ENCODE data around the gene EXO5. TPM values are rescaled to one million over a fixed set of nuclear protein-coding genes. Genes with fewer than 3 reads are reported as not detected.
A peak's percentile ranks its signal among the peaks of the same experiment; 100 is the strongest.

EXO5 gene
- total and polyA plus RNA-seq, 4 donors: 3.5 to 9.2 (median 5.4) TPM

DNA sequence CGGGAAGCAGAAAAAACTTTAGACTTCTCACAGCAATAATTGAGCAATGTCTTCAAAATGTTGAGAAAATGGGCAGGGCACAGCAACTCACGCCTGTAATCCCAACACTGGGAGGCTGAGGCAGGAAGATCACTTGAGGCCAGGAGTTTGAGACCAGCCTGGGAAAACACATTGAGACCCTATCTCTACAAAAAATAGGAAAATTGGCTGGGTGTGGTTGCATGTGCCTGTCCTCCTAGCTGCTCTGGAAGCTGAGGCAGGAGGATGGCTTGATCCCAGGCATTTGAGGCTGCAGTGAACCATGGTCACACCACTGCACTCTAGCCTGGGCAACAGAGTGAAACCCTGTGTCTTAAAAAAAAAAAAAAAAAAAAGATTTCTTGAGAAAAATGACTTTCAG, 39.2 kb upstream of the EXO5 start:
- TF ChIP-seq REST (IDR thresholded peaks at IDR 0.05): no peak
- no peak for TF ChIP-seq NR2F2 (IDR thresholded peaks at IDR 0.05)
- no peak for TF ChIP-seq TAF1 (conservative IDR thresholded peaks at IDR 0.05)
- TF ChIP-seq SP1 (IDR thresholded peaks at IDR 0.05): no peak
- no peak for TF ChIP-seq GABPA (IDR thresholded peaks at IDR 0.05 in 1 of 2, conservative IDR thresholded peaks at IDR 0.05 in 1 of 2)
- no peak for TF ChIP-seq HNF4G (IDR thresholded peaks at IDR 0.05)
- no peak for TF ChIP-seq FOXA1 (IDR thresholded peaks at IDR 0.05)
- no peak for TF ChIP-seq YY1 (IDR thresholded peaks at IDR 0.05)
- no peak for TF ChIP-seq FOXA2 (IDR thresholded peaks at IDR 0.05)
- no peak for TF ChIP-seq RAD21 (IDR thresholded peaks at IDR 0.05)
- TF ChIP-seq ZBTB33 (IDR thresholded peaks at IDR 0.05): no peak
- TF ChIP-seq JUND (IDR thresholded peaks at IDR 0.05): no peak
- no peak for TF ChIP-seq EGR1 (IDR thresholded peaks at IDR 0.05; ENCODE audit: low read depth in 2 of 2)
- no peak for TF ChIP-seq RXRA (IDR thresholded peaks at IDR 0.05)
- TF ChIP-seq, protein P1, sequence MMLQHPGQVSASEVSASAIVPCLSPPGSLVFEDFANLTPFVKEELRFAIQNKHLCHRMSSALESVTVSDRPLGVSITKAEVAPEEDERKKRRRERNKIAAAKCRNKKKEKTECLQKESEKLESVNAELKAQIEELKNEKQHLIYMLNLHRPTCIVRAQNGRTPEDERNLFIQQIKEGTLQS (IDR thresholded peaks at IDR 0.05): no peak
- TF ChIP-seq HNF4A (conservative IDR thresholded peaks at IDR 0.05): no peak
- TF ChIP-seq, protein P2, sequence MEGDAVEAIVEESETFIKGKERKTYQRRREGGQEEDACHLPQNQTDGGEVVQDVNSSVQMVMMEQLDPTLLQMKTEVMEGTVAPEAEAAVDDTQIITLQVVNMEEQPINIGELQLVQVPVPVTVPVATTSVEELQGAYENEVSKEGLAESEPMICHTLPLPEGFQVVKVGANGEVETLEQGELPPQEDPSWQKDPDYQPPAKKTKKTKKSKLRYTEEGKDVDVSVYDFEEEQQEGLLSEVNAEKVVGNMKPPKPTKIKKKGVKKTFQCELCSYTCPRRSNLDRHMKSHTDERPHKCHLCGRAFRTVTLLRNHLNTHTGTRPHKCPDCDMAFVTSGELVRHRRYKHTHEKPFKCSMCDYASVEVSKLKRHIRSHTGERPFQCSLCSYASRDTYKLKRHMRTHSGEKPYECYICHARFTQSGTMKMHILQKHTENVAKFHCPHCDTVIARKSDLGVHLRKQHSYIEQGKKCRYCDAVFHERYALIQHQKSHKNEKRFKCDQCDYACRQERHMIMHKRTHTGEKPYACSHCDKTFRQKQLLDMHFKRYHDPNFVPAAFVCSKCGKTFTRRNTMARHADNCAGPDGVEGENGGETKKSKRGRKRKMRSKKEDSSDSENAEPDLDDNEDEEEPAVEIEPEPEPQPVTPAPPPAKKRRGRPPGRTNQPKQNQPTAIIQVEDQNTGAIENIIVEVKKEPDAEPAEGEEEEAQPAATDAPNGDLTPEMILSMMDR (IDR thresholded peaks at IDR 0.05; ENCODE audit: low read depth, low read length, missing input control): no peak
- TF ChIP-seq MAX (IDR thresholded peaks at IDR 0.05): no peak
- 94% methylated on average over 2 of the region's 2 CpGs for WGBS
- Histone ChIP-seq H3K9me3 (ENCODE audit: control insufficient read depth in 4 of 4, low read length in 3 of 4) (peaks cover 23 to 59% (median 32%) of the 10 kb centered on the region in 4 donors), H3K4me3 (ENCODE audit: low read depth in 1 of 3, low read length in 3 of 3) (peak overlapping the region in 1 of 3 donors; percentile 5), H3K27ac (ENCODE audit: low read depth in 1 of 2, low read length in 2 of 2) (no peak overlapping the region), H3K36me3 (ENCODE audit: control insufficient read depth in 4 of 4, insufficient read depth in 3 of 4, low read depth in 1 of 4, low read length in 3 of 4) (peaks cover 0 to 10% (median 0%) of the 10 kb centered on the region in 4 donors), H3K27me3 (ENCODE audit: control insufficient read depth in 4 of 4, insufficient read depth in 4 of 4, low read length in 3 of 4) (no peaks in the 10 kb centered on the region), H3K9ac (ENCODE audit: low read depth in 1 of 2, low read length in 2 of 2) (no peak overlapping the region), H3K4me1 (ENCODE audit: control insufficient read depth in 4 of 4, insufficient read depth in 4 of 4, low read length in 3 of 4) (no peaks in the 10 kb centered on the region)
- DNase-seq (ENCODE audit: low spot score): no peak

Data from liver (tissue), 9 donors.